HUES6 (cell line): ENCODE data around the gene PLRG1.
"Not testable (repeated sequence)": the region's sequence is repeated elsewhere in the genome, so short reads cannot be mapped to it uniquely, and the experiment has no call there.

Experiments
- H3K27ac ChIP-seq: 2 replicates; pipeline ENCODE4 v1.7.0; 2013; ENCODE audit warnings: low read depth, mild to moderate bottlenecking, low read length, inconsistent platforms
- H3K27me3 ChIP-seq: 2 replicates; pipeline ENCODE4 v1.6.1; 2013; ENCODE audit warnings: low read length; ENCODE audit not compliant: control insufficient read depth, insufficient read depth
- H3K36me3 ChIP-seq: 2 replicates; pipeline ENCODE4 v1.6.1; 2013; ENCODE audit warnings: low read length; ENCODE audit not compliant: control insufficient read depth, insufficient read depth
- H3K4me1 ChIP-seq: 2 replicates; pipeline ENCODE4 v1.6.1; 2013; ENCODE audit warnings: low read length; ENCODE audit not compliant: control insufficient read depth, insufficient read depth
- H3K4me3 ChIP-seq: 2 replicates; pipeline ENCODE4 v1.5.1; 2013; ENCODE audit warnings: low read depth, low read length
- H3K9ac ChIP-seq: one replicate; pipeline ENCODE4 v1.6.1; 2013; ENCODE audit warnings: mild to moderate bottlenecking, low read length
- H3K9me3 ChIP-seq: 2 replicates; pipeline ENCODE4 v1.6.1; 2013; ENCODE audit warnings: low read depth, low read length; ENCODE audit not compliant: control insufficient read depth, insufficient read depth

PLRG1 gene

GRCh38 chr4:154549894-154550790 is at the start of gene PLRG1:
Gene PLRG1 (minus strand): TSS chr4:154550400. CDS start chr4:154550308, 92 bp downstream.
- Histone ChIP-seq H3K27me3 (no peaks in the 10 kb centered on the region), H3K4me1 (peaks cover 9% of the 10 kb centered on the region; the same call in 1 of the 2 replicates), H3K9ac (peak within 1 kb of the TSS; percentile 81), H3K4me3 (peak within 1 kb of the TSS; percentile 84), H3K27ac (peak within 1 kb of the TSS; percentile 37; the same call in 1 of the 2 replicates), H3K9me3 (no peaks in the 10 kb centered on the region), H3K36me3 (peaks cover 31% of the 10 kb centered on the region)

GRCh38 chr4:154597798-154598774 is 47.9 kb upstream of the PLRG1 start:
- no peaks in the 10 kb centered on the region for H3K27me3 ChIP-seq
- H3K36me3 ChIP-seq = no peaks in the 10 kb centered on the region
- H3K9me3 ChIP-seq = no peaks in the 10 kb centered on the region
- no peak overlapping the region for H3K27ac ChIP-seq
- no peaks in the 10 kb centered on the region for H3K4me1 ChIP-seq
- H3K4me3 ChIP-seq = no peak overlapping the region
- no peak overlapping the region for H3K9ac ChIP-seq

- not testable (repeated sequence) for H3K9ac ChIP-seq, H3K9me3 ChIP-seq, H3K36me3 ChIP-seq, H3K27ac ChIP-seq, H3K27me3 ChIP-seq, H3K4me1 ChIP-seq, H3K4me3 ChIP-seq
Observed at GRCh38 chr4:154597281-154597680, 47.1 kb upstream of the PLRG1 start.

GRCh38 chr4:154595807-154596206 is 45.6 kb upstream of the PLRG1 start:
- Histone ChIP-seq H3K9ac (no peak overlapping the region), H3K36me3 (no peaks in the 10 kb centered on the region), H3K27me3 (no peaks in the 10 kb centered on the region), H3K4me3 (no peak overlapping the region), H3K4me1 (0 out of 2 replicates have a peak, but pooled peaks cover under 1% of the 10 kb centered on the region), H3K9me3 (no peaks in the 10 kb centered on the region), H3K27ac (no peak overlapping the region)

- not testable (repeated sequence) for H3K36me3 ChIP-seq, H3K9ac ChIP-seq, H3K27me3 ChIP-seq, H3K27ac ChIP-seq, H3K4me1 ChIP-seq, H3K4me3 ChIP-seq, H3K9me3 ChIP-seq
Observed at GRCh38 chr4:154594343-154594742, 44.1 kb upstream of the PLRG1 start.

GRCh38 chr4:154593868-154594267 is 43.7 kb upstream of the PLRG1 start:
- Histone ChIP-seq H3K9me3 (no peaks in the 10 kb centered on the region), H3K4me3 (no peak overlapping the region), H3K27me3 (no peaks in the 10 kb centered on the region), H3K36me3 (no peaks in the 10 kb centered on the region), H3K9ac (no peak overlapping the region), H3K4me1 (peaks cover 8% of the 10 kb centered on the region), H3K27ac (no peak overlapping the region)

- H3K9ac ChIP-seq = no peak overlapping the region
- H3K27ac ChIP-seq = no peak overlapping the region
- no peaks in the 10 kb centered on the region for H3K27me3 ChIP-seq
- H3K9me3 ChIP-seq = no peaks in the 10 kb centered on the region
- H3K4me1 ChIP-seq = peaks cover 8% of the 10 kb centered on the region
- H3K36me3 ChIP-seq = no peaks in the 10 kb centered on the region
- no peak overlapping the region for H3K4me3 ChIP-seq
Observed at GRCh38 chr4:154591890-154592289, 41.7 kb upstream of the PLRG1 start.

- Histone ChIP-seq H3K9ac (no peak within 1 kb of the TSS), H3K4me3 (no peak within 1 kb of the TSS), H3K4me1 (peaks cover 8% of the 10 kb centered on the region), H3K36me3 (no peaks in the 10 kb centered on the region), H3K27ac (no peak within 1 kb of the TSS), H3K9me3 (no peaks in the 10 kb centered on the region), H3K27me3 (no peaks in the 10 kb centered on the region)
Observed at GRCh38 chr4:154590329-154591006, 40.3 kb upstream of the PLRG1 start, which contains the start of gene FGA. Gene FGA (minus strand): TSS chr4:154590742. CDS start chr4:154590687, 55 bp downstream.

GRCh38 chr4:154589296-154590197 is 39.3 kb upstream of the PLRG1 start:
- H3K27me3 ChIP-seq = no peaks in the 10 kb centered on the region
- no peak overlapping the region for H3K9ac ChIP-seq
- H3K9me3 ChIP-seq = no peaks in the 10 kb centered on the region
- no peaks in the 10 kb centered on the region for H3K36me3 ChIP-seq
- peaks cover 8% of the 10 kb centered on the region for H3K4me1 ChIP-seq
- H3K4me3 ChIP-seq = no peak overlapping the region
- H3K27ac ChIP-seq = no peak overlapping the region

GRCh38 chr4:154588198-154588597 is 38.0 kb upstream of the PLRG1 start:
- Histone ChIP-seq H3K9ac (no peak overlapping the region), H3K4me3 (no peak overlapping the region), H3K36me3 (no peaks in the 10 kb centered on the region), H3K27ac (no peak overlapping the region), H3K27me3 (no peaks in the 10 kb centered on the region), H3K4me1 (peaks cover 8% of the 10 kb centered on the region), H3K9me3 (no peaks in the 10 kb centered on the region)
